D341Med (cell line): ENCODE results near the gene ELAVL2.

Source experiments
- DNase-seq: peaks from one replicate; pipeline ENCODE4 v3.0.0; 2012; ENCODE audit warnings: low spot score

Gene ELAVL2

GRCh38 chr9:23662320-23662719 lies 163.7 kb downstream of the ELAVL2 start:
- no peak for DNase-seq

- DNase-seq, result no peak
These were observed 166.6 kb downstream of the ELAVL2 start for GRCh38 chr9:23659346-23660006.

- DNase-seq, result no peak
These were observed 167.4 kb downstream of the ELAVL2 start for GRCh38 chr9:23658376-23659258.

- no peak for DNase-seq
These were observed 175.0 kb downstream of the ELAVL2 start for GRCh38 chr9:23651051-23651450.

- no peak for DNase-seq
These were observed 177.4 kb downstream of the ELAVL2 start for GRCh38 chr9:23648651-23649050.

- no peak for DNase-seq
These were observed 181.1 kb downstream of the ELAVL2 start for GRCh38 chr9:23644896-23645295.

GRCh38 chr9:23644326-23644725 lies 181.7 kb downstream of the ELAVL2 start:
- DNase-seq, result no peak

- no peak for DNase-seq
These were observed 182.3 kb downstream of the ELAVL2 start for GRCh38 chr9:23643656-23644258.
